ENCODE results near the gene REM2.
"Not testable (repeated sequence)": the region's sequence is repeated elsewhere in the genome, so short reads cannot be mapped to it uniquely, and the experiment has no call there.

Gene REM2

GRCh38 chr14:22854963-22855724 lies 27.9 kb upstream of the REM2 start:
- in situ Hi-C loops (cut with MboI; ENCODE audit: low sequenced_read_pairs, unreplicated experiment), result loop anchor here (5.0 to 10.0 kb wide), 3 partner anchors 78 to 470 kb away; no protein-coding TSS in a partner anchor
- TF ChIP-seq CTCF (IDR thresholded peaks at IDR 0.05; ENCODE audit: borderline replicate concordance, control extremely low read depth, extremely low read depth, insufficient read depth, missing control alignments), result no peak
- DNase-seq (ENCODE audit: low spot score), result no peak

DNA sequence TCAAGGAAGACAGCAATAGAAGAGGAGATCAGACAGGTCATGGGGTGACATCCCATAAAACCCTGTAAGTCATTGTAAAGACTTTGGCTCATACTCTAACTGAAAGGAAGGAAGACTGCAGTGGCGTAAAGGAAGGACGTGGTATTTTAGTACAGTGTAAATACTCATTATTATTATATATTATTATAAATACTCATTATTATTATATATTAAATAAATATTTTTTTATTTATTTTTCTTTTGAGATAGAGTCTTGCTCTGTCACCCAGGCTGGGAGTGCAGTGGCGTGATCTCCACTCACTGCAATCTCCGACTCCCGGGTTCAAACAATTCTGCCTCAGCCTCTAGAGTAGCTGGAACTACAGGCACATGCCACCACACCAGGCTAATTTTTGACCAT lies 26.6 kb upstream of the REM2 start:
- no peak for TF ChIP-seq CTCF (IDR thresholded peaks at IDR 0.05; ENCODE audit: borderline replicate concordance, control extremely low read depth, extremely low read depth, insufficient read depth, missing control alignments)
- no peak for DNase-seq (ENCODE audit: low spot score)
- in situ Hi-C loops (cut with MboI; ENCODE audit: low sequenced_read_pairs, unreplicated experiment), result loop anchor here (10.0 kb wide), 2 partner anchors 282 to 472 kb away; no protein-coding TSS in a partner anchor

GRCh38 chr14:22860377-22860776 lies 22.6 kb upstream of the REM2 start:
- in situ Hi-C loops (cut with MboI; ENCODE audit: low sequenced_read_pairs, unreplicated experiment); DNase-seq (ENCODE audit: low spot score): not testable (repeated sequence)

- in situ Hi-C loops (cut with MboI; ENCODE audit: low sequenced_read_pairs, unreplicated experiment), result no loop called here
- no peak for TF ChIP-seq CTCF (IDR thresholded peaks at IDR 0.05; ENCODE audit: borderline replicate concordance, control extremely low read depth, extremely low read depth, insufficient read depth, missing control alignments)
Observed at GRCh38 chr14:22861651-22862050, 21.4 kb upstream of the REM2 start.

GRCh38 chr14:22864979-22865378 lies 18.0 kb upstream of the REM2 start:
- DNase-seq (ENCODE audit: low spot score), result no peak
- in situ Hi-C loops (cut with MboI; ENCODE audit: low sequenced_read_pairs, unreplicated experiment), result no loop called here

More at GRCh38 chr14:22861651-22862050, 21.4 kb upstream of the REM2 start:
- no peak for DNase-seq (ENCODE audit: low spot score)

GRCh38 chr14:22865424-22866405 lies 17.3 kb upstream of the REM2 start:
- TF ChIP-seq CTCF (IDR thresholded peaks at IDR 0.05; ENCODE audit: borderline replicate concordance, control extremely low read depth, extremely low read depth, insufficient read depth, missing control alignments), result no peak
- no peak for DNase-seq (ENCODE audit: low spot score)
- in situ Hi-C loops (cut with MboI; ENCODE audit: low sequenced_read_pairs, unreplicated experiment), result no loop called here

More at GRCh38 chr14:22864979-22865378, 18.0 kb upstream of the REM2 start:
- no peak for TF ChIP-seq CTCF (IDR thresholded peaks at IDR 0.05; ENCODE audit: borderline replicate concordance, control extremely low read depth, extremely low read depth, insufficient read depth, missing control alignments)

Data from GM13976 (cell line).